HepG2 (cell line): Measurements from ENCODE around the gene PTEN. TPM values are rescaled to one million over a fixed set of nuclear protein-coding genes. Genes with fewer than 3 reads are reported as not detected.

ENCODE experiments used
- BCLAF1 ChIP-seq: fragments of 450-650 bp; IDR thresholded peaks from 2 replicates; pipeline ENCODE4 v1.6.1; 2017; ENCODE audit warnings: mild to moderate bottlenecking
- BHLHE40 ChIP-seq: IDR thresholded peaks from 2 replicates; pipeline ENCODE4 v1.6.1; 2011; ENCODE audit warnings: low read length, improper control_type of control experiment
- BRD4 ChIP-seq: sonication (generic); formaldehyde crosslinking; IDR thresholded peaks from 2 replicates; pipeline ENCODE4 v1.4.0; 2020; ENCODE audit warnings: missing genetic modification reagents
- ETS1 ChIP-seq: sonication (generic); formaldehyde crosslinking; IDR thresholded peaks from 2 replicates; pipeline ENCODE4 v1.4.0; 2020; ENCODE audit warnings: missing genetic modification reagents
- GABPB1 ChIP-seq: IDR thresholded peaks from 2 replicates; pipeline ENCODE4 v1.6.1; 2016; ENCODE audit warnings: mild to moderate bottlenecking, missing genetic modification reagents, moderate library complexity, missing compliant biosample characterization
- MBD4 ChIP-seq: IDR thresholded peaks from 2 replicates; pipeline ENCODE4 v1.6.1; 2012; ENCODE audit warnings: low read length, inconsistent platforms, borderline replicate concordance
- MZF1 ChIP-seq: sonication (generic); formaldehyde crosslinking; IDR thresholded peaks from 2 replicates; pipeline ENCODE4 v1.8.1; 2023; ENCODE audit warnings: mild to moderate bottlenecking, missing genetic modification reagents, borderline replicate concordance
- NFE2L2 ChIP-seq: fragments of 150-350 bp; IDR thresholded peaks from 2 replicates; pipeline ENCODE4 v1.6.1; 2014; ENCODE audit warnings: low read length
- PAF1 ChIP-seq: IDR thresholded peaks from 2 replicates; pipeline ENCODE4 v1.6.1; 2016; ENCODE audit warnings: missing genetic modification reagents, missing compliant biosample characterization
- PLRG1 ChIP-seq: fragments of 450-650 bp; conservative IDR thresholded peaks from 2 replicates; pipeline ENCODE4 v1.6.1; 2016
- RARA ChIP-seq: IDR thresholded peaks from 2 replicates; pipeline ENCODE4 v1.6.1; 2016; ENCODE audit warnings: missing genetic modification reagents, missing compliant biosample characterization
- RCOR2 ChIP-seq: IDR thresholded peaks from 2 replicates; pipeline ENCODE4 v1.6.1; 2016; ENCODE audit warnings: missing biosample characterization, missing genetic modification reagents
- RFX3 ChIP-seq: IDR thresholded peaks from 2 replicates; pipeline ENCODE4 v1.6.1; 2016; ENCODE audit warnings: missing biosample characterization, missing genetic modification reagents
- SOX5 ChIP-seq: IDR thresholded peaks from 2 replicates; pipeline ENCODE4 v1.6.1; 2016; ENCODE audit warnings: borderline replicate concordance
- TARDBP ChIP-seq: sonication (generic); formaldehyde crosslinking; IDR thresholded peaks from 2 replicates; pipeline ENCODE4 v1.8.0; 2022; ENCODE audit warnings: mild to moderate bottlenecking, missing genetic modification reagents
- TFDP1 ChIP-seq: IDR thresholded peaks from 2 replicates; pipeline ENCODE4 v1.6.1; 2016; ENCODE audit warnings: missing compliant biosample characterization, missing genetic modification reagents, borderline replicate concordance
- ZBTB7B ChIP-seq: sonication (generic); formaldehyde crosslinking; IDR thresholded peaks from 2 replicates; pipeline ENCODE4 v1.4.0; 2020; ENCODE audit warnings: missing genetic modification reagents
- ZNF251 ChIP-seq: sonication (generic); formaldehyde crosslinking; IDR thresholded peaks from 2 replicates; pipeline ENCODE4 v1.9.0; 2021; ENCODE audit warnings: mild to moderate bottlenecking, missing genetic modification reagents
- ZNF367 ChIP-seq: sonication (generic); formaldehyde crosslinking; IDR thresholded peaks from 2 replicates; pipeline ENCODE4 v1.4.0; 2020; ENCODE audit warnings: missing genetic modification reagents, borderline replicate concordance
- ZNF430 ChIP-seq: sonication (generic); formaldehyde crosslinking; IDR thresholded peaks from 2 replicates; pipeline ENCODE4 v1.9.0; 2021; ENCODE audit warnings: mild to moderate bottlenecking, missing genetic modification reagents
- ZNF441 ChIP-seq: sonication (generic); formaldehyde crosslinking; IDR thresholded peaks from 2 replicates; pipeline ENCODE4 v1.7.0; 2021; ENCODE audit warnings: missing genetic modification reagents, borderline replicate concordance
- ZNF687 ChIP-seq: sonication (generic); formaldehyde crosslinking; IDR thresholded peaks from 2 replicates; pipeline ENCODE4 v1.5.1; 2020; ENCODE audit warnings: mild to moderate bottlenecking, missing genetic modification reagents, moderate library complexity
- polyA plus RNA-seq, 8 experiments: library from polyadenylated mRNA; depleted of rRNA in 3 of 8; stranded (reverse) in 7 of 8; unstranded in 1 of 8; fragments of >200 nt; fragmentation: Illumina TruSeq in 4 of 8; extraction: Trizol in 4 of 8; gene quantifications; 2 replicates each; pipeline versions ENCODE4 v1.2.1 to v1.2.3, GENCODE V29; 2011 to 2016; ENCODE audit warnings: low read depth in 4 of 8, missing spikeins in 1 of 8, mixed read lengths in 1 of 8; ENCODE audit not compliant: insufficient read depth in 1 of 8
- total RNA-seq, 5 experiments: library from RNA; depleted of rRNA; stranded (reverse); fragments of >200 nt; fragmentation: Illumina TruSeq; extraction: Trizol; gene quantifications; 2 replicates each; pipeline ENCODE4 v1.2.3, GENCODE V29; 2016; ENCODE audit warnings: low read depth in 1 of 5

PTEN gene
- total and polyA plus RNA-seq, 2 of the 13 experiments (the other 11 are each of a cell fraction or from before 2014, with no cell fraction given), result 30.3 to 61.3 TPM

GRCh38 chr10:87861953-87862678 is 1.3 kb upstream of the PTEN start (continued):
- TF ChIP-seq TFDP1 (CRISPR knock-in tag), result peak; percentile 74; the same call in 1 of the 2 replicates
- TF ChIP-seq BRD4 (CRISPR knock-in tag), result peak; percentile 77; the same call in 1 of the 2 replicates
- TF ChIP-seq RFX3 (CRISPR knock-in tag), result no peak
- no peak for TF ChIP-seq BCLAF1
- TF ChIP-seq SOX5 (CRISPR knock-in tag), result peak; percentile 47; the same call in 1 of the 2 replicates
- peak; percentile 61 for TF ChIP-seq RARA (CRISPR knock-in tag)
- TF ChIP-seq ZNF251 (CRISPR knock-in tag), result 0 out of 2 replicates have a peak, but pooled peaks have one; percentile 54
- peak; percentile 94 for TF ChIP-seq ZNF687
- TF ChIP-seq TARDBP (CRISPR knock-in tag), result peak; percentile 90
- peak; percentile 91 for TF ChIP-seq ZBTB7B (CRISPR knock-in tag)
- peak; percentile 86 for TF ChIP-seq GABPB1
- TF ChIP-seq PAF1 (CRISPR knock-in tag), result no peak
- TF ChIP-seq NFE2L2, result no peak
- peak; percentile 62; the same call in 1 of the 2 replicates for TF ChIP-seq ETS1 (CRISPR knock-in tag)
- TF ChIP-seq RCOR2, result no peak; the same call in 1 of the 2 replicates
- TF ChIP-seq ZNF441 (CRISPR knock-in tag), result 0 out of 2 replicates have a peak, but pooled peaks have one; percentile 47
- TF ChIP-seq ZNF367 (CRISPR knock-in tag), result no peak; the same call in 1 of the 2 replicates
- TF ChIP-seq PLRG1, result no peak
- 0 out of 2 replicates have a peak, but pooled peaks have one; percentile 34 for TF ChIP-seq MZF1 (CRISPR knock-in tag)
- TF ChIP-seq MBD4, result no peak
- peak; percentile 51; the same call in 1 of the 2 replicates for TF ChIP-seq ZNF430 (CRISPR knock-in tag)
- TF ChIP-seq BHLHE40, result peak; percentile 92
